ENCODE data around the gene MYOCD.

MYOCD gene

GRCh38 chr17:12726131-12726530, 60.4 kb downstream of the MYOCD start:
- Histone ChIP-seq H4K20me1 (ENCODE audit: insufficient read depth, low read length) (no peaks in the 10 kb centered on the region), H3K4me2 (ENCODE audit: low read length) (no peak overlapping the region), H3K36me3 (ENCODE audit: insufficient read depth, low read length) (no peaks in the 10 kb centered on the region), H3K9ac (ENCODE audit: low read length) (no peak overlapping the region), H3K27me3 (ENCODE audit: insufficient read depth, low read length) (peaks cover 3% of the 10 kb centered on the region; the same call in 1 of the 2 replicates), H3K79me2 (ENCODE audit: insufficient read depth, low read length) (no peaks in the 10 kb centered on the region), H2AFZ (ENCODE audit: low read length) (no peak overlapping the region), H3K4me3 (ENCODE audit: low read depth, low read length, poor library complexity, severe bottlenecking) (no peak overlapping the region), H3K9me2 (ENCODE audit: low read depth, low read length) (no peaks in the 10 kb centered on the region), H3F3A (ENCODE audit: insufficient read depth, low read length) (no peaks in the 10 kb centered on the region), H3K4me1 (ENCODE audit: insufficient read depth, low read length, severe bottlenecking) (no peaks in the 10 kb centered on the region), H3K9me3 (ENCODE audit: low read length) (no peaks in the 10 kb centered on the region), H3K27ac (ENCODE audit: low read depth, low read length, poor library complexity, severe bottlenecking) (no peak overlapping the region)
- TF ChIP-seq CTCF (IDR thresholded peaks at IDR 0.05; ENCODE audit: low read length) (no peak), EZH2 (IDR thresholded peaks at IDR 0.05; ENCODE audit: borderline replicate concordance, low read length) (no peak)

- no peaks in the 10 kb centered on the region for H3K79me2 ChIP-seq (ENCODE audit: insufficient read depth, low read length)
- TF ChIP-seq EZH2 (IDR thresholded peaks at IDR 0.05; ENCODE audit: borderline replicate concordance, low read length) (no peak), CTCF (IDR thresholded peaks at IDR 0.05; ENCODE audit: low read length) (no peak)
- H4K20me1 ChIP-seq (ENCODE audit: insufficient read depth, low read length) = no peaks in the 10 kb centered on the region
- H3K4me3 ChIP-seq (ENCODE audit: low read depth, low read length, poor library complexity, severe bottlenecking) = no peak overlapping the region
- H3F3A ChIP-seq (ENCODE audit: insufficient read depth, low read length) = no peaks in the 10 kb centered on the region
- no peaks in the 10 kb centered on the region for H3K9me2 ChIP-seq (ENCODE audit: low read depth, low read length)
- no peak overlapping the region for H3K27ac ChIP-seq (ENCODE audit: low read depth, low read length, poor library complexity, severe bottlenecking)
- H3K9ac ChIP-seq (ENCODE audit: low read length) = no peak overlapping the region
- no peak overlapping the region for H3K4me2 ChIP-seq (ENCODE audit: low read length)
- H3K36me3 ChIP-seq (ENCODE audit: insufficient read depth, low read length) = no peaks in the 10 kb centered on the region
- no peak overlapping the region for H2AFZ ChIP-seq (ENCODE audit: low read length)
- H3K4me1 ChIP-seq (ENCODE audit: insufficient read depth, low read length, severe bottlenecking) = no peaks in the 10 kb centered on the region
- no peaks in the 10 kb centered on the region for H3K9me3 ChIP-seq (ENCODE audit: low read length)
- H3K27me3 ChIP-seq (ENCODE audit: insufficient read depth, low read length) = peaks cover 3% of the 10 kb centered on the region; the same call in 1 of the 2 replicates
Measured at GRCh38 chr17:12727076-12727760, 61.5 kb downstream of the MYOCD start.

GRCh38 chr17:12727881-12728280, 62.2 kb downstream of the MYOCD start:
- no peaks in the 10 kb centered on the region for H3K36me3 ChIP-seq (ENCODE audit: insufficient read depth, low read length)
- H3K27ac ChIP-seq (ENCODE audit: low read depth, low read length, poor library complexity, severe bottlenecking) = no peak overlapping the region
- no peak overlapping the region for H3K4me2 ChIP-seq (ENCODE audit: low read length)
- H2AFZ ChIP-seq (ENCODE audit: low read length) = no peak overlapping the region
- no peaks in the 10 kb centered on the region for H3K9me2 ChIP-seq (ENCODE audit: low read depth, low read length)
- H3K9me3 ChIP-seq (ENCODE audit: low read length) = no peaks in the 10 kb centered on the region
- no peaks in the 10 kb centered on the region for H4K20me1 ChIP-seq (ENCODE audit: insufficient read depth, low read length)
- H3K27me3 ChIP-seq (ENCODE audit: insufficient read depth, low read length) = 0 out of 2 replicates have a peak, but pooled peaks cover 3% of the 10 kb centered on the region
- H3K9ac ChIP-seq (ENCODE audit: low read length) = no peak overlapping the region
- H3K4me1 ChIP-seq (ENCODE audit: insufficient read depth, low read length, severe bottlenecking) = no peaks in the 10 kb centered on the region
- no peak overlapping the region for H3K4me3 ChIP-seq (ENCODE audit: low read depth, low read length, poor library complexity, severe bottlenecking)
- H3F3A ChIP-seq (ENCODE audit: insufficient read depth, low read length) = no peaks in the 10 kb centered on the region
- no peak for TF ChIP-seq EZH2 (IDR thresholded peaks at IDR 0.05; ENCODE audit: borderline replicate concordance, low read length)
- TF ChIP-seq CTCF (IDR thresholded peaks at IDR 0.05; ENCODE audit: low read length) = no peak
- H3K79me2 ChIP-seq (ENCODE audit: insufficient read depth, low read length) = no peaks in the 10 kb centered on the region

Measured in OCI-LY1 (cell line).